Lung (tissue), 12 donors: ENCODE measurements around the gene UBALD2. TPM values are rescaled to one million over a fixed set of nuclear protein-coding genes. Genes with fewer than 3 reads are reported as not detected.

Experiments
- ATAC-seq: fragments of 200-7000 bp; cut with Tn5 transposase; one replicate; pipeline ENCODE4 v1.9.1; 2020; ENCODE audit warnings: moderate number of reproducible peaks; ENCODE audit not compliant: insufficient read depth, low FRiP score
- DNase-seq, 3 donors: peaks; one replicate each; pipeline ENCODE4 v3.0.0-alpha.2; 2013 to 2017
- H3K27ac ChIP-seq, 2 donors: one replicate each; pipeline ENCODE4 v1.5.1; 2013; ENCODE audit warnings: mild to moderate bottlenecking in 2 of 2, moderate library complexity in 2 of 2, control low read depth in 1 of 2, inconsistent platforms in 1 of 2, low read depth in 1 of 2, low read length in 1 of 2
- H3K27me3 ChIP-seq, 3 donors: one replicate each; pipeline ENCODE4 v1.5.1; 2013; ENCODE audit warnings: low read length in 2 of 3; ENCODE audit not compliant: control insufficient read depth in 3 of 3, insufficient read depth in 3 of 3
- H3K36me3 ChIP-seq, 4 donors: one replicate each; pipeline ENCODE4 v1.5.1; 2013; ENCODE audit warnings: low read length in 4 of 4, mild to moderate bottlenecking in 1 of 4, moderate library complexity in 1 of 4; ENCODE audit not compliant: control insufficient read depth in 4 of 4, insufficient read depth in 4 of 4
- H3K4me1 ChIP-seq, 5 donors: one replicate each; pipeline ENCODE4 v1.5.1; 2013; ENCODE audit warnings: low read length in 5 of 5, mild to moderate bottlenecking in 2 of 5, moderate library complexity in 1 of 5; ENCODE audit not compliant: control insufficient read depth in 5 of 5, insufficient read depth in 5 of 5
- H3K4me3 ChIP-seq: one replicate; pipeline ENCODE4 v1.5.1; 2013; ENCODE audit warnings: mild to moderate bottlenecking, control low read depth, moderate library complexity
- H3K9ac ChIP-seq, 2 donors: one replicate each; pipeline ENCODE4 v1.5.1; 2013; ENCODE audit warnings: low read length in 2 of 2, control low read depth in 1 of 2; ENCODE audit not compliant: insufficient read depth in 1 of 2
- H3K9me3 ChIP-seq, 4 donors: one replicate each; pipeline ENCODE4 v1.5.1; 2013; ENCODE audit warnings: low read length in 3 of 4, mild to moderate bottlenecking in 1 of 4, moderate library complexity in 1 of 4; ENCODE audit not compliant: control insufficient read depth in 4 of 4, insufficient read depth in 3 of 4
- CTCF ChIP-seq: IDR thresholded peaks from 2 replicates; pipeline ENCODE4 v1.5.1; 2012; ENCODE audit warnings: mild to moderate bottlenecking; ENCODE audit errors: control extremely low read depth, extremely low read depth
- WGBS, 2 donors: extraction: QIAGEN DNeasy Blood & Tissue Kit; methylation state at CpG; one replicate each; pipeline ENCODE4 v1.1.7; 2013; 5-methylcytosine and 5-hydroxymethylcytosine counted together
- polyA plus RNA-seq, 2 donors: library from polyadenylated mRNA; stranded (reverse); fragments of 200-250 nt; gene quantifications; one replicate each; pipeline ENCODE4 v1.2.1, GENCODE V29; 2013
- total RNA-seq, 2 donors: library from RNA; depleted of rRNA in 1 of 2; stranded (reverse); fragments of >200 nt in 1 of 2; gene quantifications; one replicate each; pipeline ENCODE4 v1.2.1, GENCODE V29; 2014 to 2021
- donor health status: control.
- donor health status: control.
- donor health status: Bipolar disorder and iron deficiency.
- donor health status: healthy.
- donor health status: DM: yes; HTN: yes; CAD: no.

The UBALD2 gene
- total and polyA plus RNA-seq, 4 donors = 11.6 to 64.0 (median 58.5) TPM

GRCh38 chr17:76233588-76234353 is 31.4 kb upstream of the UBALD2 start:
- Histone ChIP-seq H3K4me3 (no peak overlapping the region), H3K9me3 (no peaks in the 10 kb centered on the region), H3K36me3 (no peaks in the 10 kb centered on the region), H3K27me3 (peaks cover 0 to 5% (median 0%) of the 10 kb centered on the region in 3 donors), H3K27ac (no peak overlapping the region), H3K4me1 (peaks cover 0 to 5% (median 0%) of the 10 kb centered on the region in 5 donors), H3K9ac (no peak overlapping the region)
- ATAC-seq = no peak
- 93 to 95% methylated on average over 6 of the region's 6 CpGs for WGBS, 2 donors
- no peak for DNase-seq
- no peak for TF ChIP-seq CTCF

GRCh38 chr17:76234354-76234679 is 30.8 kb upstream of the UBALD2 start:
- Histone ChIP-seq H3K27me3 (peaks cover 0 to 5% (median 0%) of the 10 kb centered on the region in 3 donors), H3K4me1 (peaks cover 0 to 5% (median 0%) of the 10 kb centered on the region in 5 donors), H3K27ac (no peak overlapping the region), H3K36me3 (no peaks in the 10 kb centered on the region), H3K9me3 (no peaks in the 10 kb centered on the region), H3K4me3 (no peak overlapping the region), H3K9ac (no peak overlapping the region)
- TF ChIP-seq CTCF = no peak
- WGBS, 2 donors = 79 to 80% methylated on average over 5 of the region's 5 CpGs
- DNase-seq (no peak), ATAC-seq (no peak)

- Histone ChIP-seq H3K27me3 (peaks cover 0 to 5% (median 0%) of the 10 kb centered on the region in 3 donors), H3K4me3 (no peak overlapping the region), H3K9ac (no peak overlapping the region), H3K36me3 (no peaks in the 10 kb centered on the region), H3K9me3 (no peaks in the 10 kb centered on the region), H3K4me1 (peaks cover 0 to 11% (median 0%) of the 10 kb centered on the region in 5 donors), H3K27ac (no peak overlapping the region)
- 94 to 95% methylated on average over 2 of the region's 2 CpGs for WGBS, 2 donors
- ATAC-seq = no peak
- no peak for DNase-seq
- TF ChIP-seq CTCF = no peak
Observed at GRCh38 chr17:76235883-76236282, 29.3 kb upstream of the UBALD2 start.

GRCh38 chr17:76236603-76237002 is 28.5 kb upstream of the UBALD2 start:
- no peaks in the 10 kb centered on the region for H3K9me3 ChIP-seq
- peaks cover 0 to 5% (median 0%) of the 10 kb centered on the region in 3 donors for H3K27me3 ChIP-seq
- TF ChIP-seq CTCF = no peak
- no peak overlapping the region for H3K9ac ChIP-seq
- no peak for DNase-seq
- no peak overlapping the region for H3K27ac ChIP-seq
- H3K36me3 ChIP-seq = no peaks in the 10 kb centered on the region
- H3K4me3 ChIP-seq = no peak overlapping the region
- H3K4me1 ChIP-seq = peaks cover 0 to 18% (median 0%) of the 10 kb centered on the region in 5 donors
- no peak for ATAC-seq
